ENCODE data around the gene TYW1. TPM values are rescaled to one million over a fixed set of nuclear protein-coding genes. Genes with fewer than 3 reads are reported as not detected.
"Not testable (repeated sequence)": the region's sequence is repeated elsewhere in the genome, so short reads cannot be mapped to it uniquely, and the experiment has no call there.

TYW1 gene
- total RNA-seq, 1 donor from 2014 or later, result 22.7 TPM

- intact Hi-C loops (cut with micrococcal nuclease), result not testable (repeated sequence)
These were observed 118.0 kb downstream of the TYW1 start for GRCh38 chr7:67114483-67115246.

GRCh38 chr7:67120491-67120890, 123.9 kb downstream of the TYW1 start:
- intact Hi-C loops (cut with micrococcal nuclease), result not testable (repeated sequence)

GRCh38 chr7:67128257-67128656, 131.6 kb downstream of the TYW1 start:
- intact Hi-C loops (cut with micrococcal nuclease), result not testable (repeated sequence)

- intact Hi-C loops (cut with micrococcal nuclease), result not testable (repeated sequence)
These were observed 134.1 kb downstream of the TYW1 start for GRCh38 chr7:67130766-67131165.

GRCh38 chr7:67134912-67135311, 138.3 kb downstream of the TYW1 start:
- intact Hi-C loops (cut with micrococcal nuclease), result not testable (repeated sequence)

GRCh38 chr7:67135617-67136486, 139.2 kb downstream of the TYW1 start:
- intact Hi-C loops (cut with micrococcal nuclease), result not testable (repeated sequence)

- intact Hi-C loops (cut with micrococcal nuclease), result not testable (repeated sequence)
These were observed 140.9 kb downstream of the TYW1 start for GRCh38 chr7:67137489-67137888.

GRCh38 chr7:67139876-67140275, 143.2 kb downstream of the TYW1 start:
- intact Hi-C loops (cut with micrococcal nuclease), result not testable (repeated sequence)

- intact Hi-C loops (cut with micrococcal nuclease), result not testable (repeated sequence)
These were observed 144.4 kb downstream of the TYW1 start for GRCh38 chr7:67141001-67141400.

GRCh38 chr7:67143091-67143786, 146.6 kb downstream of the TYW1 start:
- intact Hi-C loops (cut with micrococcal nuclease), result not testable (repeated sequence)

GRCh38 chr7:67145581-67146193, 149.1 kb downstream of the TYW1 start:
- intact Hi-C loops (cut with micrococcal nuclease), result not testable (repeated sequence)

GRCh38 chr7:67149131-67149530, 152.5 kb downstream of the TYW1 start:
- intact Hi-C loops (cut with micrococcal nuclease), result not testable (repeated sequence)

- intact Hi-C loops (cut with micrococcal nuclease), result not testable (repeated sequence)
These were observed 157.7 kb downstream of the TYW1 start for GRCh38 chr7:67154374-67154773.

- intact Hi-C loops (cut with micrococcal nuclease), result not testable (repeated sequence)
These were observed 159.4 kb downstream of the TYW1 start for GRCh38 chr7:67156064-67156463.

- intact Hi-C loops (cut with micrococcal nuclease), result not testable (repeated sequence)
These were observed 166.7 kb downstream of the TYW1 start for GRCh38 chr7:67163285-67163684.

GRCh38 chr7:67171151-67171550, 174.5 kb downstream of the TYW1 start:
- intact Hi-C loops (cut with micrococcal nuclease), result not testable (repeated sequence)

GRCh38 chr7:67176730-67177129, 180.1 kb downstream of the TYW1 start:
- intact Hi-C loops (cut with micrococcal nuclease), result not testable (repeated sequence)

- intact Hi-C loops (cut with micrococcal nuclease), result not testable (repeated sequence)
These were observed 182.5 kb downstream of the TYW1 start for GRCh38 chr7:67178915-67179688.

- intact Hi-C loops (cut with micrococcal nuclease), result not testable (repeated sequence)
These were observed 186.5 kb downstream of the TYW1 start for GRCh38 chr7:67182956-67183750.

Measured in T-helper 1 cell treated with Interleukin-12 subunit alpha and Interleukin-12 subunit beta and Interleukin-4 antibody, amounts not matched to agents 30 ng/mL and 1 ng/mL, for 36 hours (primary cell).